Naive thymus-derived CD4-positive, alpha-beta T cell (primary cell): ENCODE data around the gene ADAMTS16. TPM values are rescaled to one million over a fixed set of nuclear protein-coding genes. Genes with fewer than 3 reads are reported as not detected.

ENCODE experiments used
- ATAC-seq: fragments of 150-1000 bp; cut with Tn5 transposase; 2 replicates; pipeline ENCODE4 v1.10.0; 2021; ENCODE audit warnings: mild to moderate bottlenecking, moderate library complexity
- CTCF ChIA-PET: fragments of 350-600 bp; sonication (Branson Sonifier 250); formaldehyde crosslinking; loops from one replicate; lab custom pipeline; 2021; ENCODE audit warnings: antibody characterized with exemption; lab: Charles Lee
- POLR2A ChIA-PET: fragments of 350-600 bp; sonication (Branson Sonifier 250); formaldehyde crosslinking; loops from one replicate; lab custom pipeline; 2021; ENCODE audit warnings: antibody characterized with exemption, inconsistent platforms; lab: Charles Lee
- DNase-seq, 9 donors: peaks; one replicate each; pipeline versions ENCODE4 v3.0.0 to v3.0.0-alpha.2; 2020 to 2022; ENCODE audit warnings: mixed read lengths in 1 of 9
- H3K27ac ChIP-seq: one replicate; pipeline ENCODE4 v1.7.0; 2013; ENCODE audit warnings: mild to moderate bottlenecking, low read depth, low read length, moderate library complexity
- H3K27me3 ChIP-seq, 2 donors: one replicate each; pipeline ENCODE4 v1.7.0; 2013; ENCODE audit warnings: low read length in 2 of 2, mild to moderate bottlenecking in 2 of 2, moderate library complexity in 2 of 2; ENCODE audit not compliant: control insufficient read depth in 2 of 2, insufficient read depth in 2 of 2
- H3K36me3 ChIP-seq, 3 experiments: 1 replicate in 2 of 3; 2 replicates in 1 of 3; pipeline ENCODE4 v1.7.0; 2013; ENCODE audit warnings: low read length in 3 of 3, mild to moderate bottlenecking in 3 of 3, moderate library complexity in 1 of 3; ENCODE audit not compliant: insufficient read depth in 3 of 3, control insufficient read depth in 2 of 3
- H3K4me1 ChIP-seq, 2 donors: one replicate each; pipeline ENCODE4 v1.7.0; 2013; ENCODE audit warnings: low read length in 2 of 2, mild to moderate bottlenecking in 2 of 2, moderate library complexity in 1 of 2; ENCODE audit not compliant: control insufficient read depth in 2 of 2, insufficient read depth in 2 of 2
- H3K4me3 ChIP-seq: 2 replicates; pipeline ENCODE4 v1.7.0; 2013; ENCODE audit warnings: mild to moderate bottlenecking, low read length
- H3K9me3 ChIP-seq, 3 experiments: 1 replicate in 2 of 3; 2 replicates in 1 of 3; pipeline ENCODE4 v1.7.0; 2013; ENCODE audit warnings: low read length in 3 of 3; ENCODE audit not compliant: control insufficient read depth in 2 of 3
- H3K27ac Mint-ChIP-seq, 9 donors: one replicate each; pipeline ENCODE4 v1.8.0; 2020 to 2022; ENCODE audit warnings: mixed read lengths in 9 of 9, mild to moderate bottlenecking in 8 of 9, moderate library complexity in 5 of 9, inconsistent platforms in 2 of 9
- H3K27me3 Mint-ChIP-seq, 5 donors: one replicate each; pipeline ENCODE4 v1.8.0; 2021 to 2022; ENCODE audit warnings: mixed read lengths in 5 of 5, mild to moderate bottlenecking in 1 of 5
- H3K36me3 Mint-ChIP-seq, 5 donors: one replicate each; pipeline ENCODE4 v1.8.0; 2020 to 2022; ENCODE audit warnings: mixed read lengths in 5 of 5, mild to moderate bottlenecking in 3 of 5, inconsistent platforms in 1 of 5
- H3K4me1 Mint-ChIP-seq, 7 donors: one replicate each; pipeline ENCODE4 v1.8.0; 2020 to 2022; ENCODE audit warnings: mixed read lengths in 7 of 7, mild to moderate bottlenecking in 3 of 7, inconsistent platforms in 1 of 7
- H3K4me3 Mint-ChIP-seq, 10 donors: one replicate each; pipeline ENCODE4 v1.8.0; 2020 to 2022; ENCODE audit warnings: mild to moderate bottlenecking in 10 of 10, mixed read lengths in 10 of 10, moderate library complexity in 6 of 10, inconsistent platforms in 2 of 10
- H3K9me3 Mint-ChIP-seq, 11 donors: one replicate each; pipeline ENCODE4 v1.8.0; 2020 to 2022; ENCODE audit warnings: mixed read lengths in 11 of 11, mild to moderate bottlenecking in 4 of 11, inconsistent platforms in 1 of 11, moderate library complexity in 1 of 11
- intact Hi-C, 2 donors: fragments of 100-400 bp; cut with micrococcal nuclease; formaldehyde crosslinking; loops; one replicate each; pipeline ENCODE4 v1.15.1; 2023
- polyA plus RNA-seq, 2 donors: library from polyadenylated mRNA; unstranded; fragments of 300-500 nt; fragmentation: Illumina TruSeq; gene quantifications; one replicate each; pipeline ENCODE4 v1.2.3, GENCODE V29; 2021
- total RNA-seq, 6 experiments: library from RNA in 5 of 6; stranded (reverse) in 5 of 6; gene quantifications; 1 replicate in 5 of 6; 2 replicates in 1 of 6; pipeline ENCODE4 v1.2.3 and lab custom pipeline; 2021 to 2026

The ADAMTS16 gene
- total and polyA plus RNA-seq, 7 experiments from 2014 or later: not detected

DNA sequence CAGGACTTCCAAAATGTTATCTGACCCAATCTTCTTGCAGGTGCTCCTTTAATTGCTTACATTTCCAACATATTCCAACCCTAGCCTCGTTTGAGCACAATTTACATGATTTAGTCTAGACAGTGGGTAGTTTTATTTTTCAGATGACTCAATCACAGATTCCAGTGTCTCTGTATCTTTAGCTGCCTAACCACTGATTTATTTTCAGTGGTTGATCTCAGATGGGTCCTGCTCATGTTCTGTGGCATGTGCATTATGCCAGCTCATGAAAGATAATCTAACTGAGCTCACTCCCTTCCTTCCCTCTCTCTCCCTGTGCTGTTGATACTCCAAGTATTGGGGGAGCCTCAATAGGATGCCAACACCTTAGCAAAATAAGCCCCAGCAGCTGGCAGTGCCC is 176.2 kb downstream of the ADAMTS16 start:
- Histone ChIP-seq H3K27me3 (no peaks in the 10 kb centered on the region), H3K36me3 (no peaks in the 10 kb centered on the region), H3K4me1 (no peaks in the 10 kb centered on the region), H3K27ac (no peak overlapping the region), H3K4me3 (no peak overlapping the region), H3K9me3 (peaks cover 0 to 5% (median 0%) of the 10 kb centered on the region in 3 experiments)
- CTCF ChIA-PET: no interaction called here
- H3K4me3 Mint-ChIP-seq: no peak overlapping the region
- ATAC-seq: no peak
- POLR2A ChIA-PET: no interaction called here
- H3K27ac Mint-ChIP-seq: no peak overlapping the region
- DNase-seq: no peak
- peaks cover 0 to 37% (median 10%) of the 10 kb centered on the region in 11 donors for H3K9me3 Mint-ChIP-seq
- peaks cover 0 to 1% (median 0%) of the 10 kb centered on the region in 7 donors for H3K4me1 Mint-ChIP-seq
- no peaks in the 10 kb centered on the region for H3K27me3 Mint-ChIP-seq
- peaks cover 0 to 15% (median 3%) of the 10 kb centered on the region in 5 donors for H3K36me3 Mint-ChIP-seq
- intact Hi-C loops: no loop called here

DNA sequence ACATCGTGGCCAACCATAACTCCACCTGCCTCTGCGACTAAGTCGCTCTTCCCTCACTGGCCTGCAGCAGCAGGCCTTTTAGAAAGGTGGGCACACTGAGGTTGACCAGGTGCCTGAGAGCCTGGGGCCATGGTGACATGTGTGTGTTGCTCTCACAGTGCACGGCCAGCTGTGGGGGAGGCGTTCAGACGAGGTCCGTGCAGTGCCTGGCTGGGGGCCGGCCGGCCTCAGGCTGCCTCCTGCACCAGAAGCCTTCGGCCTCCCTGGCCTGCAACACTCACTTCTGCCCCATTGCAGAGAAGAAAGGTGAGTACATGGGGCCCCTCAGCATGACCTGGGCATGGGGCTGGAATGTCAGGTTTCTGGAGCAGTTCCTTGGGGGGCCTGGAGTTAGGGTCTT is 177.8 kb downstream of the ADAMTS16 start:
- Histone ChIP-seq H3K27ac (no peak overlapping the region), H3K9me3 (peaks cover 0 to 5% (median 0%) of the 10 kb centered on the region in 3 experiments), H3K36me3 (no peaks in the 10 kb centered on the region), H3K27me3 (no peaks in the 10 kb centered on the region), H3K4me1 (no peaks in the 10 kb centered on the region), H3K4me3 (no peak overlapping the region)
- intact Hi-C loops: no loop called here
- H3K9me3 Mint-ChIP-seq: peaks cover 0 to 52% (median 15%) of the 10 kb centered on the region in 11 donors
- ChIA-PET CTCF (no interaction called here), POLR2A (no interaction called here)
- H3K4me1 Mint-ChIP-seq: peaks cover 0 to 1% (median 0%) of the 10 kb centered on the region in 7 donors
- H3K36me3 Mint-ChIP-seq: peaks cover 0 to 15% (median 3%) of the 10 kb centered on the region in 5 donors
- ATAC-seq: no peak
- no peaks in the 10 kb centered on the region for H3K27me3 Mint-ChIP-seq
- no peak overlapping the region for H3K4me3 Mint-ChIP-seq
- DNase-seq: no peak
- H3K27ac Mint-ChIP-seq: no peak overlapping the region

DNA sequence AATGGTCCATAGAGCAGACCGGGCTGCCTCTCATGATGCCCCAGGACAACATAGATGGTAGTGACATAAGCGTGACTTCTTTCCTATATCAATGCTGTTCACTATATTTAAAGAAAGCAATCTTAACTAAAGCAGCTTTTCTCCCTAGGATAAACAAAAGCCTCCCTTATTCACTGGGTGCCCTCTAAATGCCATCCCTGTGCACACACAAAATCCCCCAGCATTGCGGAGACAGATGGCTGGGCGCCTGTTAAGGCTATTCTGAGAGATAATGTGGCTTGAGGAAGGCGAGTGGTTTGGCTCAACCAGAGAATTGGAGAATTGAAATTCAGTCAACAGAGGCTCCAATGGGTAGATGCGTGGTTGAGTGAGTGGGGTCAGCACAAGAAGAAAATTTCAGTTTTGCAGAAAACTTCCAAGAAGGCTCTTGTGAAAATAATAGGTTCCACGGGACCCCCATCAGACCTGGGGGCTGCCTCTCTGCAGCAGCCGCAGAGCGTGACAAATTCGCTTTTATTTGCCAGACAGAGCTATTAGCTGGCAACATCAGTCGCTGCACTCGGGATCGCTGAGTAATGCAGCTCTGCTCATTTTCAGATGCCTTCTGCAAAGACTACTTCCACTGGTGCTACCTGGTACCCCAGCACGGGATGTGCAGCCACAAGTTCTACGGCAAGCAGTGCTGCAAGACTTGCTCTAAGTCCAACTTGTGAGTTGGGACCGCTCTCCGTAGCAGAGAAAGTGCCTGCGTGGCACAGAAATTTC is 178.5 kb downstream of the ADAMTS16 start:
- H3K36me3 ChIP-seq: no peaks in the 10 kb centered on the region
- Mint-ChIP-seq H3K4me1 (peaks cover 0 to 1% (median 0%) of the 10 kb centered on the region in 7 donors), H3K4me3 (no peak overlapping the region), H3K27me3 (no peaks in the 10 kb centered on the region), H3K27ac (no peak overlapping the region), H3K36me3 (peaks cover 0 to 15% (median 3%) of the 10 kb centered on the region in 5 donors), H3K9me3 (peaks cover 0 to 58% (median 15%) of the 10 kb centered on the region in 11 donors)
- ChIA-PET POLR2A (no interaction called here), CTCF (interaction anchor here (0.6 kb wide), 1 partner anchor 887 kb away, joined by 3 read pairs; no protein-coding TSS in a partner anchor)
- H3K27ac ChIP-seq: no peak overlapping the region
- intact Hi-C loops: no loop called here
- ATAC-seq: no peak
- no peaks in the 10 kb centered on the region for H3K27me3 ChIP-seq
- H3K9me3 ChIP-seq: peaks cover 0 to 5% (median 0%) of the 10 kb centered on the region in 3 experiments
- H3K4me1 ChIP-seq: no peaks in the 10 kb centered on the region
- no peak overlapping the region for H3K4me3 ChIP-seq
- DNase-seq: no peak

DNA sequence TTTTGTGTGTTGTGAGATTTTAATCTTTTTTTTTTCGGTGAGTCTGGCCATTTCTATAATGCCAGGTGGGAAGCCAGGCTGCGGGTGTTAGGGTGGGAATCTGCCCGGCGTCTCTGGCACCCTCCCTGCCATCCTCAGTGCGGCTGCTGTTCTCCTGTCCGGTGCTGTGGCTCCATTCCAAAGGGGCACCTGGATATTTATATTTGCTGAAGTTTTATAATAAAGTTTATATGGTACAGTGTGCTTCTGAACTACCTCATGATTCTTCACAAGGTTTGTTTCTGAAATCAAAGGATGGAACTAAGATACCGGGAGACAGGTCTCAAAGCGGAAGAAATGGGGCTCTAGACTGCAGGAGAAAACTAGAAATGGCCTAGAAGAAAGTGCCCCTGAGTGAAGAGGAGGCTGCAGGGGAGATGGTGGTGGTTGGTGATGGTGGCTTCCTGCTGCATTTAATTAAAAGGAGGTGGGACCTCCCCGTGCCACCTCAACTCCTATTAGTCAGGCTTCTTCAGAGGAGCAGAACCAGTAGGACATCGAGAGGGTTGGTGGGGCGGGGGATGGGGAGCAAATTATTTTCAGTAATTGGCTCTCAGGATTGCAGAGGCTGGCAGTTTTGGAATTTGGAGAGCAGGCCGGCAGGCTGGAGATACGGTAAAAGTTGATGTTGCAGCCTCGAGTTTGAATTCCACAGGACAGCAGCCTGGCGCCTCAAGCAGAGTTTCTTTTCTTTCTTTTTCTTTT is 180.1 kb downstream of the ADAMTS16 start:
- CTCF ChIA-PET: interaction anchor here (0.6 kb wide), 1 partner anchor 1267 kb away, joined by 3 read pairs; no protein-coding TSS in a partner anchor
- H3K9me3 Mint-ChIP-seq: peaks cover 0 to 63% (median 16%) of the 10 kb centered on the region in 11 donors

DNA sequence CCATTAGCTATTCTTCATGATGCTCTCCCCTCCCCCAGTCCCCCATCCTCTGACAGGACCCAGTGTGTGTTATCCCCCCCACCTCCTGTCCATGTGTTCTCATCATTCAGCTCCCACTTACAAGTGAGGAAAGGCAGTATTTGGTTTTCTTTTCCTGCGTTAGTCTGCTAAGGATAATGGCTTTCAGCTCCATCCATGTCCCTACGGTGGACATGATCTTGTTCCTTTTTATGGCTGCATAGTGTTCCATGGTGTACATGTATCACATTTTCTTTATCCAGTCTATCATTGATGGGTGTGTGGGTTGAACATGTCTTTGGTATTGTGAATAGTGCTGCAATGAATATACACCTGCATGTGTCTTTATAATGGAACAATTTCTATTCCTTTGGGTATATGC is 181.0 kb downstream of the ADAMTS16 start:
- POLR2A ChIA-PET: no interaction called here
- H3K36me3 Mint-ChIP-seq: peaks cover 0 to 8% (median 4%) of the 10 kb centered on the region in 5 donors

More for the DNA sequence above, 180.1 kb downstream of the ADAMTS16 start:
- H3K4me3 Mint-ChIP-seq: no peak overlapping the region
- intact Hi-C loops: no loop called here
- peaks cover 0 to 10% (median under 1%) of the 10 kb centered on the region in 5 donors for H3K36me3 Mint-ChIP-seq
- no peak for ATAC-seq
- H3K27me3 Mint-ChIP-seq: no peaks in the 10 kb centered on the region
- Histone ChIP-seq H3K36me3 (no peaks in the 10 kb centered on the region), H3K27ac (no peak overlapping the region), H3K9me3 (peaks cover 0 to 13% (median 0%) of the 10 kb centered on the region in 3 experiments), H3K4me3 (no peak overlapping the region), H3K4me1 (no peaks in the 10 kb centered on the region), H3K27me3 (no peaks in the 10 kb centered on the region)
- no peak overlapping the region for H3K27ac Mint-ChIP-seq
- POLR2A ChIA-PET: no interaction called here
- no peaks in the 10 kb centered on the region for H3K4me1 Mint-ChIP-seq
- DNase-seq: no peak

DNA sequence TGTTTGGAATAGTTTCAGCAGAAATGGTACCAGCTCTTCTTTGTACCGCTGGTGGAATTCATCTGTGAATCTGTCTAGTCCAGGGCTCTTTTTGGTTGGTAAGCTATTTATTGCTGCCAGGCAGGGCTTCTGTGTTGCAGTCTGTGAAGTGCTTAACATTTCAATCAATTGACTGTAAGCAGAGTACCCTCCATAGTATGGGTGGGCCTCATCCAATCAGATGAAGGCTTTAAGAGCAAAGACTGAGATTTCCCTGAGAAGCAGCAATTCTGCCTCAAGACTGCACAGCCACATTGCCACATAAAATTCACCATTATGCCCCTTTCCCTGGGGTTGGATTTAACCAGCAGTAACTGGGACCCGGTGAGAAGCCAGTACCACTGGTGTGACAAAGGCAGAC is 183.4 kb downstream of the ADAMTS16 start:
- Mint-ChIP-seq H3K4me3 (no peak overlapping the region), H3K27me3 (peaks cover 0 to 7% (median 3%) of the 10 kb centered on the region in 5 donors), H3K36me3 (peaks cover 0 to 20% (median under 1%) of the 10 kb centered on the region in 5 donors), H3K27ac (no peak overlapping the region), H3K4me1 (no peaks in the 10 kb centered on the region), H3K9me3 (peaks cover 0 to 68% (median 19%) of the 10 kb centered on the region in 11 donors)
- ChIA-PET CTCF (no interaction called here), POLR2A (no interaction called here)
- ATAC-seq: no peak
- intact Hi-C loops: no loop called here
- Histone ChIP-seq H3K9me3 (peaks cover 0 to 19% (median 0%) of the 10 kb centered on the region in 3 experiments), H3K36me3 (no peaks in the 10 kb centered on the region), H3K4me3 (no peak overlapping the region), H3K4me1 (no peaks in the 10 kb centered on the region), H3K27me3 (no peaks in the 10 kb centered on the region), H3K27ac (no peak overlapping the region)
- no peak for DNase-seq

More for the DNA sequence above, 181.0 kb downstream of the ADAMTS16 start:
- Histone ChIP-seq H3K27me3 (no peaks in the 10 kb centered on the region), H3K4me3 (no peak overlapping the region), H3K4me1 (no peaks in the 10 kb centered on the region), H3K9me3 (peaks cover 0 to 13% (median 0%) of the 10 kb centered on the region in 3 experiments), H3K27ac (no peak overlapping the region), H3K36me3 (no peaks in the 10 kb centered on the region)
- intact Hi-C loops: no loop called here
- Mint-ChIP-seq H3K4me1 (no peaks in the 10 kb centered on the region), H3K27ac (no peak overlapping the region), H3K4me3 (no peak overlapping the region), H3K9me3 (peaks cover 0 to 61% (median 19%) of the 10 kb centered on the region in 11 donors), H3K27me3 (no peaks in the 10 kb centered on the region)
- CTCF ChIA-PET: interaction anchor here (0.6 kb wide), 1 partner anchor 1268 kb away, joined by 3 read pairs; no protein-coding TSS in a partner anchor
- DNase-seq (no peak), ATAC-seq (no peak)
